Right forelimb (tissue), 1 donor: ENCODE data around the gene PCDHGA1.

Experiments used
- DNase-seq: peaks from one replicate; pipeline ENCODE4 v3.0.0-alpha.2; 2018

PCDHGA1 gene

DNA sequence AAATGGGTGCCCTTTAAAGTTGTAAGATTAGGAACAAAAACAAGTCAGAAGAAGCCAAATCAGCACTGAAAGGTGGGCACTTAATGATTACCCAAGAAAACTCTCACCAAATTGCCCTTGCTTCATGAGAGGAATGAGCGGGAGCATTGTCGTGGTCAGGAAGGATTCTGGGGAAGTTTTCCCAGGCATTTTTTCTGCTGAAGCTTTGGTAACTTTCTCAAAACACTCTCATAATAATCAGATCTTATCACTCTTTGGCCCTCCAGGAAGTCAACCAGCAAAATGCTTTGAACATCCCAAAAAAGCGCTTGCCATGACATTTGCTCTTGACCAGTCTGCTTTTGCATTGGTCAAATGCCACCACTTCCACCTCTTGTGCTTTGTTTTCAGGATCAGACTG lies 135.0 kb downstream of the PCDHGA1 start:
- DNase-seq, result no peak

DNA sequence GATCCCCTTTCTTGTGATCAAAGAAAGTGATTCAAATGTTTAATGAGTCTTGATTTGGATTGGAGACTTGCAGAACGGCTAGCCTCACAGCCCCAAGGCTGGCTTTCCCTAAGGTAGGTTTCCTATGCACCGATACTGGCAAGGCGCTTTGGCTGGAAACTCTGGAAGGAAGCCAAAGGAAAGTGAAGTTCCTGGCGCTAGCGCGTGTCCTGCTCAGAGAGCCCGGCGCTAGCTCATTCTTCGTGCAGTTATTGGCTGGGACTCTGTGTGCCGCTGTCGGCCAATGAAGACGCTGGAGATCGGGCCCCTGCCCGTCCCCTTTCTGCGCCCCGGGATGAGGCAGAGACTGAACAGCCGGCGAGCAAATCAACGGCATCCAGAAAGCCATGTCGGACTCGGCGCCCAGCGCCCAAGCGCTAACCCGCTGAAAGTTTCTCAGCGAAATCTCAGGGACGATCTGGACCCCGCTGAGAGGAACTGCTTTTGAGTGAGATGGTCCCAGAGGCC lies 145.4 kb downstream of the PCDHGA1 start, which contains the start of gene PCDHGC3:
Gene PCDHGC3 (plus strand): TSS at position 342 of the 507 bp plus-strand sequence. CDS start 151 bp downstream, at position 493.
- DNase-seq, result peak; percentile 93

DNA sequence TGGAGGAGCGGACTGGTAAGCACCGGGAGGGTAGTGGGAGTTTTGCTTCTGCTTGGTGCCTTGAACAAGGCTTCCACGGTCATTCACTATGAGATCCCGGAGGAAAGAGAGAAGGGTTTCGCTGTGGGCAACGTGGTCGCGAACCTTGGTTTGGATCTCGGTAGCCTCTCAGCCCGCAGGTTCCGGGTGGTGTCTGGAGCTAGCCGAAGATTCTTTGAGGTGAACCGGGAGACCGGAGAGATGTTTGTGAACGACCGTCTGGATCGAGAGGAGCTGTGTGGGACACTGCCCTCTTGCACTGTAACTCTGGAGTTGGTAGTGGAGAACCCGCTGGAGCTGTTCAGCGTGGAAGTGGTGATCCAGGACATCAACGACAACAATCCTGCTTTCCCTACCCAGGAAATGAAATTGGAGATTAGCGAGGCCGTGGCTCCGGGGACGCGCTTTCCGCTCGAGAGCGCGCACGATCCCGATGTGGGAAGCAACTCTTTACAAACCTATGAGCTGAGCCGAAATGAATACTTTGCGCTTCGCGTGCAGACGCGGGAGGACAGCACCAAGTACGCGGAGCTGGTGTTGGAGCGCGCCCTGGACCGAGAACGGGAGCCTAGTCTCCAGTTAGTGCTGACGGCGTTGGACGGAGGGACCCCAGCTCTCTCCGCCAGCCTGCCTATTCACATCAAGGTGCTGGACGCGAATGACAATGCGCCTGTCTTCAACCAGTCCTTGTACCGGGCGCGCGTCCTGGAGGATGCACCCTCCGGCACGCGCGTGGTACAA lies 146.0 kb downstream of the PCDHGA1 start:
- peak; percentile 89 for DNase-seq

DNA sequence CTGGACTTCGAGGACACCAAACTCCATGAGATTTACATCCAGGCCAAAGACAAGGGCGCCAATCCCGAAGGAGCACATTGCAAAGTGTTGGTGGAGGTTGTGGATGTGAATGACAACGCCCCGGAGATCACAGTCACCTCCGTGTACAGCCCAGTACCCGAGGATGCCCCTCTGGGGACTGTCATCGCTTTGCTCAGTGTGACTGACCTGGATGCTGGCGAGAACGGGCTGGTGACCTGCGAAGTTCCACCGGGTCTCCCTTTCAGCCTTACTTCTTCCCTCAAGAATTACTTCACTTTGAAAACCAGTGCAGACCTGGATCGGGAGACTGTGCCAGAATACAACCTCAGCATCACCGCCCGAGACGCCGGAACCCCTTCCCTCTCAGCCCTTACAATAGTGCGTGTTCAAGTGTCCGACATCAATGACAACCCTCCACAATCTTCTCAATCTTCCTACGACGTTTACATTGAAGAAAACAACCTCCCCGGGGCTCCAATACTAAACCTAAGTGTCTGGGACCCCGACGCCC lies 146.8 kb downstream of the PCDHGA1 start:
- DNase-seq, result no peak

DNA sequence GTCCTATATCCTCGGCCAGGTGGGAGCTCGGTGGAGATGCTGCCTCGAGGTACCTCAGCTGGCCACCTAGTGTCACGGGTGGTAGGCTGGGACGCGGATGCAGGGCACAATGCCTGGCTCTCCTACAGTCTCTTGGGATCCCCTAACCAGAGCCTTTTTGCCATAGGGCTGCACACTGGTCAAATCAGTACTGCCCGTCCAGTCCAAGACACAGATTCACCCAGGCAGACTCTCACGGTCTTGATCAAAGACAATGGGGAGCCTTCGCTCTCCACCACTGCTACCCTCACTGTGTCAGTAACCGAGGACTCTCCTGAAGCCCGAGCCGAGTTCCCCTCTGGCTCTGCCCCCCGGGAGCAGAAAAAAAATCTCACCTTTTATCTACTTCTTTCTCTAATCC lies 147.5 kb downstream of the PCDHGA1 start:
- peak; percentile 45 for DNase-seq

DNA sequence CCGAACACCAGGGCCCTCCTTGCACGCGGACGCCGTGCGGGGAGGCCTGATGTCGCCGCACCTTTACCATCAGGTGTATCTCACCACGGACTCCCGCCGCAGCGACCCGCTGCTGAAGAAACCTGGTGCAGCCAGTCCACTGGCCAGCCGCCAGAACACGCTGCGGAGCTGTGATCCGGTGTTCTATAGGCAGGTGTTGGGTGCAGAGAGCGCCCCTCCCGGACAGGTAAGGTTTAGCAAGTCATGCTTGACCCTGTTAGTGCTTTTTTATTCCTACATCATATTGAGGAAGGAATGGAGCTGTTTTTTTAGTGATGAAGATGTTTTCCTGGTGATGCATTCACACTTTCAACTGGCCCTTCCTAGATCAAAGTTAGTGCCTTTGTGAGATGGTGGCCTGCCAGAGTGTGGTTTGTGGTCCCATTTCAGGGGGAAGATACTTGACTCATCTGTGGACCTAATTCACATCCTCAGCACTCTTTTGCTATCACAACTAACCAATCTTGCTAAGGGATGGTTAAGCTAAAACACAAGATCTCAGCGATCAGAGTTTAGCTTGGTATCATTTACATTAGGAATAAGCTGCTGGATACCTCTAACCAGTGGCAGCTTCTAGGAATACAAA lies 148.1 kb downstream of the PCDHGA1 start:
- DNase-seq, result no peak

- DNase-seq, result no peak
Observed at GRCh38 chr5:141479776-141480175, 149.5 kb downstream of the PCDHGA1 start.

GRCh38 chr5:141483902-141484301 lies 153.6 kb downstream of the PCDHGA1 start:
- no peak for DNase-seq

GRCh38 chr5:141484310-141484640 lies 154.0 kb downstream of the PCDHGA1 start:
- no peak for DNase-seq

DNA sequence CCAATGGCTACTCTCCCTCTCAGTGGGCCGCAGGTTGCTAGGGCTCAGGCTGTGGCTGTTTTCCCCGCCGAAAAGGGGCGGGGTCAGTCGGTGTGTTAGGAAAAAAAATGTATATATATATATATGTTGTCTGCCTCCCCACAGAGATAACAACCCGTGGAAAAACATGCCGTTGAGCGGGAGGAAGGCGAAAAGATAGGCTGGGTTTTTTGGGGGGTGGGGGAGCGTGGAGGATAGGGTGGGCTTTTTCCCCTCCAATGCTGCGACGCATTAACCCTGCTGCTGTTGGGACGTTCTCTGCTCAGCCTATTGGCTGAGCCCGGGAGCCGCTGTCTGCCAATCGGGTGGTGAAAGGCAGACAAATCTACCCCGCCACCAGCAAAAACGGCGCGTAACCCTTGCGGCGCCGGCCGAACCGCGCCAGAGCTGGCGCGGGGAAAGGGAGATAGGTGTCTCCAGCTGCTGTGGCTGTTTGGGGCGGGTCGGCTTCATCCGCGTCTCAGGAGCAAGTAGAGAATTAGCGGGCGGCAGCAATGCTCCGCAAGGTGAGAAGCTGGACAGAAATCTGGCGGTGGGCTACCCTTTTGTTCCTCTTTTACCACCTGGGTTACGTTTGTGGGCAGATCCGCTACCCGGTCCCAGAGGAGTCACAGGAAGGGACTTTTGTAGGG lies 154.5 kb downstream of the PCDHGA1 start, which contains the start of gene PCDHGC4:
Gene PCDHGC4 (plus strand): TSS at position 390 of the 671 bp plus-strand sequence. CDS start 144 bp downstream, at position 534.
- peak; percentile 67 for DNase-seq

DNA sequence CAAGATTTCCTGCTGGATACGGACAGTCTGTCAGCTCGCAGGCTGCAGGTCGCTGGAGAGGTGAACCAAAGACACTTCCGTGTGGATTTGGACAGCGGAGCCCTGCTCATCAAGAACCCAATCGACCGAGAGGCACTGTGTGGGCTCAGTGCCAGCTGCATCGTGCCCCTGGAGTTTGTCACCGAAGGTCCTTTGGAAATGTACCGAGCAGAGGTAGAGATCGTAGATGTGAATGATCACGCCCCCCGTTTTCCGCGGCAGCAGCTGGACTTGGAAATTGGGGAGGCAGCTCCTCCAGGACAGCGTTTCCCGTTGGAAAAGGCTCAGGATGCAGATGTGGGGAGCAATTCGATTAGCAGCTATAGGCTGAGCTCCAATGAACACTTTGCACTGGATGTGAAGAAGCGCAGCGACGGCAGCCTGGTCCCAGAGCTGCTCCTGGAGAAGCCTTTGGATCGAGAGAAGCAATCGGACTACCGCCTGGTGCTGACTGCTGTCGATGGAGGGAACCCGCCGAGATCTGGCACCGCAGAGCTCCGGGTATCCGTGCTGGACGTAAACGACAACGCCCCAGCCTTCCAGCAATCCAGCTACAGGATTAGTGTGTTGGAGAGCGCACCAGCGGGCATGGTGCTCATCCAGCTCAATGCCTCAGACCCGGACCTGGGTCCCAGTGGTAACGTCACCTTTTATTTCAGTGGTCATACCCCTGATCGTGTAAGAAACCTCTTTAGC lies 155.2 kb downstream of the PCDHGA1 start:
- DNase-seq, result no peak

DNA sequence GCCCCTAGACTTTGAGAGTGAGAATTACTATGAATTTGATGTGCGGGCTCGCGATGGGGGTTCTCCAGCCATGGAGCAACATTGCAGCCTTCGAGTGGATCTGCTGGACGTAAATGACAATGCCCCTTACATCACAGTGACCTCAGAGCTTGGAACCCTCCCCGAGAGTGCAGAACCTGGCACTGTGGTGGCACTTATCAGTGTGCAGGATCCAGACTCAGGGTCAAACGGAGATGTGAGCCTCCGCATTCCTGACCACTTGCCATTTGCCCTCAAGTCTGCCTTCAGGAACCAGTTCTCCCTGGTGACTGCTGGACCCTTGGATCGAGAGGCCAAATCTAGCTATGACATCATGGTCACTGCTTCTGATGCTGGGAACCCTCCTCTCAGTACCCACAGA lies 155.8 kb downstream of the PCDHGA1 start:
- no peak for DNase-seq

DNA sequence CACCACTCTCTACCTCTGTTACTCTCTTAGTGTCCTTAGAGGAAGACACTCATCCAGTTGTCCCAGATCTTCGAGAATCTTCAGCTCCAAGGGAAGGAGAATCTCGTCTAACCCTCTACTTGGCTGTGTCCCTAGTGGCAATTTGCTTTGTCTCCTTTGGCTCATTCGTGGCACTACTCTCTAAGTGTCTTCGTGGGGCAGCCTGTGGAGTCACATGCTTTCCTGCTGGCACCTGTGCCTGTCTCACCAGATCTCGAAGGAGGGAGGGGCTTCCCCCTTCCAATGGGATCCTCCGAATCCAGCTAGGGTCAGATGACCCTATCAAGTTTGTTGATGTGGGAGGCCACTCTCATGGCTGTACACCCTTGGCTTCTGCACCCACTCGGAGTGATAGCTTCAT lies 156.8 kb downstream of the PCDHGA1 start:
- DNase-seq, result no peak

- no peak for DNase-seq
Observed at GRCh38 chr5:141488591-141489561, 158.6 kb downstream of the PCDHGA1 start, which contains the start of gene PCDHGC5. Gene PCDHGC5 (plus strand): TSS chr5:141489081. CDS start chr5:141489241, 160 bp downstream.

GRCh38 chr5:141489841-141490240 lies 159.5 kb downstream of the PCDHGA1 start:
- no peak for DNase-seq

GRCh38 chr5:141490271-141490670 lies 160.0 kb downstream of the PCDHGA1 start:
- DNase-seq, result no peak

GRCh38 chr5:141490771-141491170 lies 160.5 kb downstream of the PCDHGA1 start:
- no peak for DNase-seq

GRCh38 chr5:141491323-141492167 lies 161.2 kb downstream of the PCDHGA1 start:
- no peak for DNase-seq

DNA sequence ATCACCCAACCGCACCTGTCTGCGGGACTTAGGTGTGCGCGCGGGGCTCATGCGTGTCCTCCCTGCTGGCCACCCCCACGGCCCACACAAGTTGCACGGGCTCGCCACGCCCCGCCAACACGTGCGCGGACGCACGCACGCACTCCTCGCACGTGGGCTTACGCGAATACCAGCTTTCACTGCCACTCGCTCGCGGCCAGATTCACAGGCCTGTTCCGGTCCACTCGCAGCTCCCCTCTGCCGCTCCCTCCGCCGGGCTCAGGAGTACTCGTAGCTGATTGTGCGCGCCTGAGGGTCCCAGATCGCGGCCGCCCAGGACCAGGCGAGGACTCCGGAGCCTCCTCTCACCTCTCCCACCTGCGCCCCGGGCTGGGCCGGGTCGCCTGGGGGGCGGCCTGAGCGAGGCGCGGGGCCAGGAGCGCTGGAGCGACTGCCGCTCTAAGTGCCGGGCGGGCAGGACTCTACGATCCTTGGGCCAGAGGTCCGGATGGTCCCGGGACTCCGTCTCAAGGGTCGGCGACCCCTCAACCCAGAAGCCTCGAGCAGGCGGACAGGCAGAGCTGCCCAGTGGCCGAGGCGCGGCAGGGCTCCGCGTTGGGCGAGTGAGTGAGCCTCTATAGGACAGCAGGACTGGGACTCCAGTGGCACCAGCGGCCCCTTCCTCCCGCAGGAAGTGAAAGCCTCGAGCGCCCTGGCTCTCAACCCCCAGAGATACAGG lies 162.0 kb downstream of the PCDHGA1 start:
- DNase-seq, result no peak
